Vagina (tissue), 2 donors: ENCODE measurements around the gene BCDIN3D.

ENCODE experiments used
- POLR2AphosphoS5 ChIP-seq, 2 donors: sonication (generic); formaldehyde crosslinking; IDR thresholded peaks; one replicate each; pipeline ENCODE4 v1.9.0; 2017; ENCODE audit warnings: antibody characterized with exemption in 2 of 2, mild to moderate bottlenecking in 2 of 2, low read depth in 1 of 2; ENCODE audit not compliant: insufficient read depth in 1 of 2
- TF ChIP-seq, protein P1 (sequence below), 3 experiments: fragments of 450-650 bp in 2 of 3; fragments of 200-600 bp in 1 of 3; sonication (generic) in 1 of 3; IDR thresholded peaks; one replicate each; pipeline ENCODE4 v1.5.1; 2017 to 2019; ENCODE audit warnings: antibody characterized with exemption in 3 of 3, mild to moderate bottlenecking in 2 of 3, moderate library complexity in 2 of 3

DNA sequence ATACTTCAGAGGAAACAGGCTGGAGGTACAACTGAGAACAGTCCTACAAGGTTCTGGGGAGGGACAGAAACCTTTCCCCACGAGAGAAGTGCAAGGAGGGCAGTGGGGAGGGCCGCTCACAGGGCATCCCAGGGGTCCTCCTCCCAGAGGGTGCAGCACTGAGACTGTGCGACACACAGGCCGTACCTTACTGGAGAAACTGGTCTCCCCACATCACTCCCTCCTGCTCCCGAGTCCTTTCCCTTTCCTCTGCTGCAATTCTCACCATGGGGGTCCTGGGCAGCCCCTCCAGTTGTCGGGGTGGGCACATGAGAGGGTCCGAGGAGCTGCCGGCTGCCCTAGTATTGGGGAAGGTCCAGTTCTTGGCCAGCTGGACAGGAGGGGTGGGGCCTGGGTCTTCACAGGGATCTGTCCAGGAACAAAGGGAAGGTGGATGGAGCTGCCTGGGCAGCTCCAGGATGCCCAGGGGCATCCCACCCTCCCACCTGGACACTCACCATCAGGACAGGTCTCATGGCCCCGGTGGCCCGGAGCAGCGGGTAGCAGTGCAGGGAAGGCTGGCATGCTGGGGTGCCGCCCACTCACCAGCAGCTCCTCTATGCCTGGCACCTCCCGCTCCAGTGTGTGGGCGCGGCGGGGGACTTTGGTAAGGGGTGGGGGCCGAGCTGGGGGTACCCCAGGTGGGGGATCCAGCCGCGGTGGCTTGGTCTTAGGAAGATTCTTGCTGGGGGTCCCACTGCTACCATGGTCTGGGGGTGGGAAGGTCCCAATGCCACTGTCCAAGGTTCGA is 50.5 kb downstream of the BCDIN3D start:
- TF ChIP-seq, protein P1, sequence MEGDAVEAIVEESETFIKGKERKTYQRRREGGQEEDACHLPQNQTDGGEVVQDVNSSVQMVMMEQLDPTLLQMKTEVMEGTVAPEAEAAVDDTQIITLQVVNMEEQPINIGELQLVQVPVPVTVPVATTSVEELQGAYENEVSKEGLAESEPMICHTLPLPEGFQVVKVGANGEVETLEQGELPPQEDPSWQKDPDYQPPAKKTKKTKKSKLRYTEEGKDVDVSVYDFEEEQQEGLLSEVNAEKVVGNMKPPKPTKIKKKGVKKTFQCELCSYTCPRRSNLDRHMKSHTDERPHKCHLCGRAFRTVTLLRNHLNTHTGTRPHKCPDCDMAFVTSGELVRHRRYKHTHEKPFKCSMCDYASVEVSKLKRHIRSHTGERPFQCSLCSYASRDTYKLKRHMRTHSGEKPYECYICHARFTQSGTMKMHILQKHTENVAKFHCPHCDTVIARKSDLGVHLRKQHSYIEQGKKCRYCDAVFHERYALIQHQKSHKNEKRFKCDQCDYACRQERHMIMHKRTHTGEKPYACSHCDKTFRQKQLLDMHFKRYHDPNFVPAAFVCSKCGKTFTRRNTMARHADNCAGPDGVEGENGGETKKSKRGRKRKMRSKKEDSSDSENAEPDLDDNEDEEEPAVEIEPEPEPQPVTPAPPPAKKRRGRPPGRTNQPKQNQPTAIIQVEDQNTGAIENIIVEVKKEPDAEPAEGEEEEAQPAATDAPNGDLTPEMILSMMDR (IDR thresholded peaks at IDR 0.05), result no peak
- no peak for TF ChIP-seq POLR2AphosphoS5 (IDR thresholded peaks at IDR 0.05; ENCODE audit: insufficient read depth in 1 of 2, low read depth in 1 of 2)
